Trophoblast cell (in vitro differentiated cells and primary cell): ENCODE results near the gene SEMA4D.

ENCODE experiments used
- DNase-seq, 2 donors: peaks; one replicate each; pipeline ENCODE4 v3.0.0-alpha.2; 2016
- H2AFZ ChIP-seq: 2 replicates; pipeline ENCODE4 v1.6.1; 2013; ENCODE audit warnings: low read length, moderate library complexity, mild to moderate bottlenecking; ENCODE audit not compliant: insufficient read depth, poor library complexity
- H2AK5ac ChIP-seq: 2 replicates; pipeline ENCODE4 v1.6.1; 2013; ENCODE audit warnings: mild to moderate bottlenecking, low read length
- H2BK120ac ChIP-seq: 2 replicates; pipeline ENCODE4 v1.6.1; 2013; ENCODE audit warnings: low read length, mild to moderate bottlenecking, moderate library complexity; ENCODE audit not compliant: insufficient read depth, poor library complexity
- H2BK12ac ChIP-seq: 2 replicates; pipeline ENCODE4 v1.6.1; 2013; ENCODE audit warnings: mild to moderate bottlenecking, low read length, moderate library complexity
- H2BK5ac ChIP-seq: 2 replicates; pipeline ENCODE4 v1.6.1; 2013; ENCODE audit warnings: low read length, low read depth, moderate library complexity, mild to moderate bottlenecking; ENCODE audit not compliant: poor library complexity
- H3K14ac ChIP-seq: 2 replicates; pipeline ENCODE4 v1.6.1; 2013; ENCODE audit warnings: mild to moderate bottlenecking, low read length
- H3K18ac ChIP-seq: 2 replicates; pipeline ENCODE4 v1.6.1; 2013; ENCODE audit warnings: mild to moderate bottlenecking, low read length
- H3K23ac ChIP-seq: 2 replicates; pipeline ENCODE4 v1.6.1; 2013; ENCODE audit warnings: low read length
- H3K27ac ChIP-seq: 2 replicates; pipeline ENCODE4 v1.5.1; 2013; ENCODE audit warnings: low read depth, mild to moderate bottlenecking, inconsistent platforms, low read length, moderate library complexity
- H3K27me3 ChIP-seq: 2 replicates; pipeline ENCODE4 v1.6.1; 2013; ENCODE audit warnings: inconsistent platforms, mild to moderate bottlenecking, low read length, moderate library complexity; ENCODE audit not compliant: insufficient read depth
- H3K36me3 ChIP-seq, 2 experiments: 1 replicate in 1 of 2; 2 replicates in 1 of 2; pipeline ENCODE4 v1.6.1; 2013; ENCODE audit warnings: low read length in 2 of 2, mild to moderate bottlenecking in 2 of 2, moderate library complexity in 1 of 2; ENCODE audit not compliant: insufficient read depth in 2 of 2, control insufficient read depth in 1 of 2
- H3K4ac ChIP-seq: 2 replicates; pipeline ENCODE4 v1.6.1; 2013; ENCODE audit warnings: low read depth, mild to moderate bottlenecking, low read length, moderate library complexity
- H3K4me1 ChIP-seq, 2 experiments: 1 replicate in 1 of 2; 2 replicates in 1 of 2; pipeline ENCODE4 v1.6.1; 2013; ENCODE audit warnings: low read length in 2 of 2, mild to moderate bottlenecking in 2 of 2, moderate library complexity in 1 of 2; ENCODE audit not compliant: insufficient read depth in 2 of 2, control insufficient read depth in 1 of 2
- H3K4me2 ChIP-seq: 2 replicates; pipeline ENCODE4 v1.6.1; 2013; ENCODE audit warnings: inconsistent platforms, mild to moderate bottlenecking, low read length, moderate library complexity
- H3K4me3 ChIP-seq: 2 replicates; pipeline ENCODE4 v1.5.1; 2013; ENCODE audit warnings: mild to moderate bottlenecking, low read depth, low read length, inconsistent platforms
- H3K79me1 ChIP-seq: one replicate; pipeline ENCODE4 v1.6.1; 2013; ENCODE audit warnings: low read length
- H3K79me2 ChIP-seq: 2 replicates; pipeline ENCODE4 v1.6.1; 2013; ENCODE audit warnings: low read length, mild to moderate bottlenecking; ENCODE audit not compliant: control insufficient read depth, insufficient read depth, poor library complexity
- H3K9ac ChIP-seq: 2 replicates; pipeline ENCODE4 v1.6.1; 2013; ENCODE audit warnings: mild to moderate bottlenecking, low read length
- H3K9me3 ChIP-seq: 2 replicates; pipeline ENCODE4 v1.6.1; 2013; ENCODE audit warnings: low read depth, mild to moderate bottlenecking, control low read depth, inconsistent platforms, low read length; ENCODE audit not compliant: insufficient read depth
- H4K12ac ChIP-seq: 2 replicates; pipeline ENCODE4 v1.6.1; 2013; ENCODE audit warnings: low read depth, mild to moderate bottlenecking, low read length, moderate library complexity
- H4K8ac ChIP-seq: 2 replicates; pipeline ENCODE4 v1.6.1; 2013; ENCODE audit warnings: low read depth, mild to moderate bottlenecking, low read length, moderate library complexity
- H4K91ac ChIP-seq: one replicate; pipeline ENCODE4 v1.6.1; 2013; ENCODE audit warnings: low read depth, mild to moderate bottlenecking, low read length, moderate library complexity
- WGBS: extraction: QIAGEN DNeasy Blood & Tissue Kit; methylation state at CpG from one replicate; pipeline ENCODE4 v1.1.7; 2013; ENCODE audit warnings: missing lambda C conversion rate; ENCODE audit not compliant: insufficient read length, insufficient coverage; ENCODE audit errors: extremely low coverage; 5-methylcytosine and 5-hydroxymethylcytosine counted together

Gene SEMA4D

DNA sequence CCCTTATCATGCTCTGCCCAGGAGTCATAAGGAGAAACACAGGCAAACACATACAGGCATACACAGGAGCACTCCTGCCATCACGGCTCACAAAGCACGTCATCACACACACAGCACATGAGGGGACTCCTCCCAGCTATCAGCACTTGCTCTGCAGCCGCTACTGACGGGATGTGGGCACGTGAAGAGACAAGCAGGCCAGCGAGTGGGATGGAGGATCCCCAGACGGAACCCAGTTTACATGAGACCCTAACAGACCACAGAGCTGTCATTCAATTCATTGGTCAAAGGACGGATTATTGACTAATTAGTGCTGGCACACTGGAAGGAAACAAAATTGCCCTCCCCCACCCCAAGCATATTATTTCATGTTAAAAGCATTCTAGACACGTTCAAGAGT is 53.6 kb downstream of the SEMA4D start:
- H3K9ac ChIP-seq = no peak overlapping the region
- WGBS = no CpG with 5 or more reads among the region's 9 CpGs

DNA sequence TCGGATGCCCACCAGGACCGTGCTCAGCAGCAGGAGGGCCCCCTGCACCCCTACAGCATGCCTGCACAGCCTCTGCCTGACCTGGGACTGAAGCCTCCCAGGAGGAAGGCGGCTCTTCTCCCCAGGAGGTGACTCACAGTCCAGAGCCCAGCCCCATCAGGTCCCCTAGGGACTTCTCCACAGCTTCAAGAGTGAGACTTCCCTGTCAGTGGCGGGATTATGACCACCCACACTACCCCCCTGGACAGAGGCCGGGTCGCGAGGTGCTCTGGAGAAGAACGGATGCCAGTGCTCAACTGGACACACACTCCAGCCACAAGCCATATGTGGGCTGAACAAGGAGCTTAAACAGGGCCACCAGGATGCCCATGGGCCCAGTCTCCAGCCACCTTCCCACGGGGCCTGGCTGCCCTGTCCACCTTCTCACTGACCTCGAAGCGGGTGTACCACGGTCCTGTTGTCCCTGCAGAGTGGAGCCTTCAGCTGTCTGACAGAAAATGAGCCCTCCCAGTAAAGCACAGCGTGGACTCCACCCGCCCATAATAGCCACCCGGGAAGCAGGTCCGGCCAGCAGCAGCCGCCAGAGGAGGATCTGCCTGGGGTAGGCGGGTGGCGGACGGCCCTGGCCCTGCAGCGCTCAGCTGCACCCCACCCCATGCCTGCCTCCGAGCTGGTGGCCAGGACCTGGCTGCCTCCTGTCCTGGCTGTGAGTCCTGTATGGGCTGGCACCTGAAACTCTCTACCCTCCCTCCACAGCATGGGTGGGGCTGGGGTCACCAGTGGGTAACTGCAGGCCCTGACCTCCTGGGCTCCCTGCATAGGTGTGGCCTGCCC is 54.7 kb downstream of the SEMA4D start:
- H3K23ac ChIP-seq = no peak overlapping the region
- H3K79me2 ChIP-seq = no peaks in the 10 kb centered on the region
- no peaks in the 10 kb centered on the region for H3K36me3 ChIP-seq
- no peaks in the 10 kb centered on the region for H3K79me1 ChIP-seq
- H3K14ac ChIP-seq = no peak overlapping the region
- no CpG with 5 or more reads among the region's 22 CpGs for WGBS
- H3K27ac ChIP-seq = no peak overlapping the region
- H4K12ac ChIP-seq = no peak overlapping the region
- H2AFZ ChIP-seq = no peak overlapping the region
- H2BK12ac ChIP-seq = no peak overlapping the region
- no peak overlapping the region for H3K4me2 ChIP-seq
- H3K4ac ChIP-seq = no peak overlapping the region
- no peak overlapping the region for H4K8ac ChIP-seq
- peaks cover 1% of the 10 kb centered on the region for H3K9me3 ChIP-seq
- H4K91ac ChIP-seq = no peak overlapping the region
- H3K27me3 ChIP-seq = no peaks in the 10 kb centered on the region
- H3K18ac ChIP-seq = no peak overlapping the region
- H3K9ac ChIP-seq = no peak overlapping the region
- H3K4me3 ChIP-seq = no peak overlapping the region
- H2AK5ac ChIP-seq = no peak overlapping the region
- no peak overlapping the region for H2BK5ac ChIP-seq
- H3K4me1 ChIP-seq = peaks cover 0 to 14% of the 10 kb centered on the region in 2 experiments
- H2BK120ac ChIP-seq = no peak overlapping the region
- no peak for DNase-seq

More for the DNA sequence above, 53.6 kb downstream of the SEMA4D start:
- Histone ChIP-seq H3K23ac (no peak overlapping the region), H3K4ac (no peak overlapping the region), H2BK5ac (no peak overlapping the region), H3K27me3 (no peaks in the 10 kb centered on the region), H3K9me3 (peaks cover 1% of the 10 kb centered on the region), H3K4me2 (no peak overlapping the region), H2BK12ac (no peak overlapping the region), H3K27ac (no peak overlapping the region), H2BK120ac (no peak overlapping the region), H4K8ac (no peak overlapping the region), H3K4me3 (no peak overlapping the region), H3K4me1 (peaks cover 0 to 14% of the 10 kb centered on the region in 2 experiments), H3K79me1 (no peaks in the 10 kb centered on the region), H2AK5ac (no peak overlapping the region), H3K79me2 (no peaks in the 10 kb centered on the region), H4K91ac (no peak overlapping the region), H3K18ac (no peak overlapping the region), H4K12ac (no peak overlapping the region), H3K36me3 (no peaks in the 10 kb centered on the region), H3K14ac (no peak overlapping the region), H2AFZ (no peak overlapping the region)
- no peak for DNase-seq

DNA sequence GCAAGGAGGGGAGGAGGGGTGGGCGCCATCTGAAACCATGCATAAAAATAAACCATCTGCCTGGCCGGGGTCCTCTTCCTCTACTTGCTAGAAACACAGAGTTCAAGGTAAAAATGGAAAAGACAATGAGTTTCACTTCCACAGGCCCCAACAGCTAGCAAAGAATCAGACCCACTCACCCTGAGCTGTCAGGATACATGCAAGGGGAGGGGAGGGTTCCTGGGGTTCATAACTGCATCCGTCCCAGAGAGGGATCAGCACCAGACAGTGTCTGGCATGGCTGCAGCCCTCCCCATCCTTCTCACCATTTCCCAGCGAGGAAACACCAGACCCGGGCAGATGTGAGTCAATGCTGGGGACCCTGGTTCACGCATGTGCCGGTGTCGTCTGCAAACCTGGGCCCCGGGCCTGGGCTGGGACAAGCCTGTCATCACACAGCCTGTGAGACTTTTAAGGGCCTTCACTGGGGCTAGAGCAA is 55.4 kb downstream of the SEMA4D start:
- Histone ChIP-seq H2AK5ac (no peak overlapping the region), H3K9ac (no peak overlapping the region), H2BK5ac (no peak overlapping the region), H3K36me3 (no peaks in the 10 kb centered on the region), H3K4me1 (peaks cover 0 to 14% of the 10 kb centered on the region in 2 experiments), H4K91ac (no peak overlapping the region), H3K23ac (no peak overlapping the region), H2BK12ac (no peak overlapping the region), H3K9me3 (peaks cover 1% of the 10 kb centered on the region), H3K27me3 (no peaks in the 10 kb centered on the region), H3K18ac (no peak overlapping the region), H3K79me1 (no peaks in the 10 kb centered on the region), H3K4ac (no peak overlapping the region), H3K27ac (no peak overlapping the region), H3K4me2 (no peak overlapping the region), H3K14ac (no peak overlapping the region), H3K79me2 (no peaks in the 10 kb centered on the region), H2BK120ac (no peak overlapping the region), H4K12ac (no peak overlapping the region), H4K8ac (no peak overlapping the region), H2AFZ (no peak overlapping the region), H3K4me3 (no peak overlapping the region)
- no CpG with 5 or more reads among the region's 9 CpGs for WGBS
- DNase-seq = no peak

GRCh38 chr9:89441986-89442385 is 55.9 kb downstream of the SEMA4D start:
- H2AK5ac ChIP-seq = no peak overlapping the region
- peaks cover 1% of the 10 kb centered on the region for H3K9me3 ChIP-seq
- H3K18ac ChIP-seq = no peak overlapping the region
- H2BK5ac ChIP-seq = no peak overlapping the region
- H3K79me1 ChIP-seq = no peaks in the 10 kb centered on the region
- no peak overlapping the region for H3K27ac ChIP-seq
- no peak overlapping the region for H2BK12ac ChIP-seq
- H4K12ac ChIP-seq = no peak overlapping the region
- no peak overlapping the region for H2BK120ac ChIP-seq
- H3K27me3 ChIP-seq = no peaks in the 10 kb centered on the region
- H3K4me1 ChIP-seq = peaks cover 0 to 14% of the 10 kb centered on the region in 2 experiments
- no peak overlapping the region for H4K8ac ChIP-seq
- no peak overlapping the region for H3K9ac ChIP-seq
- H3K23ac ChIP-seq = no peak overlapping the region
- no CpG with 5 or more reads among the region's 8 CpGs for WGBS
- H3K4ac ChIP-seq = no peak overlapping the region
- H2AFZ ChIP-seq = no peak overlapping the region
- no peak overlapping the region for H3K4me3 ChIP-seq
- no peak overlapping the region for H3K4me2 ChIP-seq
- no peak overlapping the region for H3K14ac ChIP-seq
- no peaks in the 10 kb centered on the region for H3K36me3 ChIP-seq
- no peaks in the 10 kb centered on the region for H3K79me2 ChIP-seq
- no peak overlapping the region for H4K91ac ChIP-seq
- no peak for DNase-seq
